ENCODE measurements around the gene FAP. TPM values are rescaled to one million over a fixed set of nuclear protein-coding genes. Genes with fewer than 3 reads are reported as not detected.

Gene FAP
- total RNA-seq, 1 experiment from 2014 or later, result 1.2 TPM

- no peak overlapping the region for H3K4me3 ChIP-seq
- no peaks in the 10 kb centered on the region for H3K36me3 ChIP-seq
- no peaks in the 10 kb centered on the region for H3K27me3 ChIP-seq
- no peaks in the 10 kb centered on the region for H3K9me3 ChIP-seq
- DNase-seq, result no peak
Measured at GRCh38 chr2:162123806-162124758, 119.2 kb downstream of the FAP start.

Other genes with a start within 250 kb of the FAP start
- gene DPP4, start 169.2 kb downstream of the FAP start, total RNA-seq (2014; rRNA removed; shearing (Covaris generic); ENCODE audit: low replicate concordance), result 0.53 and 0.76 TPM in 2 replicates
- not detected in 2 replicates for gene GCG, start 91.2 kb downstream of the FAP start, total RNA-seq (2014; rRNA removed; shearing (Covaris generic); ENCODE audit: low replicate concordance)
- 3.0 and 3.5 TPM in 2 replicates for gene IFIH1, start 75.2 kb upstream of the FAP start, total RNA-seq (2014; rRNA removed; shearing (Covaris generic); ENCODE audit: low replicate concordance)
- 3.3 and 9.9 TPM in 2 replicates for gene GCA, start 100.7 kb upstream of the FAP start, total RNA-seq (2014; rRNA removed; shearing (Covaris generic); ENCODE audit: low replicate concordance)

All from MG63 (cell line).